Measurements from ENCODE around the gene DDX49. TPM values are rescaled to one million over a fixed set of nuclear protein-coding genes. Genes with fewer than 3 reads are reported as not detected.
"Not testable (repeated sequence)": the region's sequence is repeated elsewhere in the genome, so short reads cannot be mapped to it uniquely, and the experiment has no call there.

Gene DDX49
- total RNA-seq, 2 experiments from 2014 or later, result 61.0 to 61.6 TPM

- H3K4me1 Mint-ChIP-seq (ENCODE audit: low read depth), result no peaks in the 10 kb centered on the region
- H3K9me3 Mint-ChIP-seq, result no peaks in the 10 kb centered on the region
- DNase-seq, result no peak
- intact Hi-C loops (cut with micrococcal nuclease), result no loop called here
- TF ChIP-seq, protein P1, sequence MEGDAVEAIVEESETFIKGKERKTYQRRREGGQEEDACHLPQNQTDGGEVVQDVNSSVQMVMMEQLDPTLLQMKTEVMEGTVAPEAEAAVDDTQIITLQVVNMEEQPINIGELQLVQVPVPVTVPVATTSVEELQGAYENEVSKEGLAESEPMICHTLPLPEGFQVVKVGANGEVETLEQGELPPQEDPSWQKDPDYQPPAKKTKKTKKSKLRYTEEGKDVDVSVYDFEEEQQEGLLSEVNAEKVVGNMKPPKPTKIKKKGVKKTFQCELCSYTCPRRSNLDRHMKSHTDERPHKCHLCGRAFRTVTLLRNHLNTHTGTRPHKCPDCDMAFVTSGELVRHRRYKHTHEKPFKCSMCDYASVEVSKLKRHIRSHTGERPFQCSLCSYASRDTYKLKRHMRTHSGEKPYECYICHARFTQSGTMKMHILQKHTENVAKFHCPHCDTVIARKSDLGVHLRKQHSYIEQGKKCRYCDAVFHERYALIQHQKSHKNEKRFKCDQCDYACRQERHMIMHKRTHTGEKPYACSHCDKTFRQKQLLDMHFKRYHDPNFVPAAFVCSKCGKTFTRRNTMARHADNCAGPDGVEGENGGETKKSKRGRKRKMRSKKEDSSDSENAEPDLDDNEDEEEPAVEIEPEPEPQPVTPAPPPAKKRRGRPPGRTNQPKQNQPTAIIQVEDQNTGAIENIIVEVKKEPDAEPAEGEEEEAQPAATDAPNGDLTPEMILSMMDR (IDR thresholded peaks at IDR 0.05), result no peak
- no peak overlapping the region for H3K27ac Mint-ChIP-seq
- H3K27me3 Mint-ChIP-seq, result peaks cover 7% of the 10 kb centered on the region
- H3K36me3 Mint-ChIP-seq (ENCODE audit: low read depth), result no peaks in the 10 kb centered on the region
- ATAC-seq, result no peak
- H3K4me3 Mint-ChIP-seq, result no peak overlapping the region
- ChIA-PET POLR2A (no interaction called here), CTCF (no interaction called here)
These were observed 27.4 kb downstream of the DDX49 start for GRCh38 chr19:18946918-18947317.

DNA sequence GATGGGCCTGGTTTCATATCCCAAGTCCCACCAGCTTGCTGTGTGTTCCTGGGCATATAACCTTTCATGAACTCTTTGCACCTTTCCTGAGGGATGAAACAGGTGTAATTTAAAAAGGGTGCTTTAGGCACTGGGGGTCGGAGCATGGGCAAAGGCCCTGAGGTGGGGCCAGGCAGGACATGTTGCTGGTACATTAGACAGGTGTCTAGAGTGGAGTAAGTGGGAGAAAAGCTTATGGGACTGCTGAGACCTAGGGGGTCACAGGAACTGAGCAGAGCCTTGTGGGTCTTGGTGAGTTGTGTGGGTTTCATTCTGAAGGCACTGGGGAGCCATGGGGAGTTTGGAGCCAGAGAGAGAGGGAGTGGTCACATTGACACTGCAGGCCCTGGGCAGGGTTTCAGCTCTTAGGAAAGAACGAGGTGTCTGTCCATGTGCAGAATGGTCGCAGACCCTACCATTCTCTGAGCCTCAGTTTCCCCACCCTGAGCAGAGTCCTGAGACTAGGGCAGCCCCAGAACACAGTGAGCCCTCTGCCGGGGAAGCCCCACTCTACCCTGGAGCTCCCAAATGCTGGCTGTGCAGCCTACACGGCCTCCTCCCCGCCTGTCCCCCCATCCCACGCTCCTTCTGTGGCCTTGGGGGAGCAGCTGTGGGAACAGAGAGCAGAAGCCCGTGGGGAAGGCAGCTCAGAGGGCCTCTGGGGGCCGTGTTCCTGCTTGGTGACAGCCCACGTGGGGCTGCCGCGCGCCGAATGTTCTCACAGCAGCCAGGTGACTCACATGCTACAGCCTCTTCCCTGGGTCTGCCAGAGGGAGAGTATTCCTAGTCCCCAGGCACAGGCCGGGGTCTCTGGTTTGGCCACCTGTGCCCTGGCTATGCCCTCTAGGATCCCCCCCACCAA lies 28.8 kb downstream of the DDX49 start:
- ChIA-PET CTCF (no interaction called here), POLR2A (no interaction called here)
- intact Hi-C loops (cut with micrococcal nuclease), result no loop called here
- TF ChIP-seq, protein P1 (IDR thresholded peaks at IDR 0.05), result no peak
- no peak overlapping the region for H3K27ac Mint-ChIP-seq
- no peaks in the 10 kb centered on the region for H3K27me3 Mint-ChIP-seq
- no peak overlapping the region for H3K4me3 Mint-ChIP-seq
- ATAC-seq, result no peak
- H3K36me3 Mint-ChIP-seq (ENCODE audit: low read depth), result no peaks in the 10 kb centered on the region
- H3K9me3 Mint-ChIP-seq, result no peaks in the 10 kb centered on the region
- no peaks in the 10 kb centered on the region for H3K4me1 Mint-ChIP-seq (ENCODE audit: low read depth)
- no peak for DNase-seq

- Mint-ChIP-seq H3K27me3 (no peaks in the 10 kb centered on the region), H3K36me3 (ENCODE audit: low read depth) (no peaks in the 10 kb centered on the region), H3K9me3 (no peaks in the 10 kb centered on the region), H3K4me1 (ENCODE audit: low read depth) (no peaks in the 10 kb centered on the region), H3K4me3 (no peak overlapping the region), H3K27ac (no peak overlapping the region)
- TF ChIP-seq, protein P1 (IDR thresholded peaks at IDR 0.05), result no peak
- intact Hi-C loops (cut with micrococcal nuclease), result no loop called here
- ChIA-PET POLR2A (no interaction called here), CTCF (no interaction called here)
- DNase-seq (no peak), ATAC-seq (no peak)
These were observed 29.5 kb downstream of the DDX49 start for GRCh38 chr19:18948976-18949356.

- intact Hi-C loops (cut with micrococcal nuclease), result no loop called here
- no peaks in the 10 kb centered on the region for H3K27me3 Mint-ChIP-seq
- TF ChIP-seq, protein P1 (IDR thresholded peaks at IDR 0.05), result no peak
These were observed 30.3 kb downstream of the DDX49 start for GRCh38 chr19:18949858-18950257.

DNA sequence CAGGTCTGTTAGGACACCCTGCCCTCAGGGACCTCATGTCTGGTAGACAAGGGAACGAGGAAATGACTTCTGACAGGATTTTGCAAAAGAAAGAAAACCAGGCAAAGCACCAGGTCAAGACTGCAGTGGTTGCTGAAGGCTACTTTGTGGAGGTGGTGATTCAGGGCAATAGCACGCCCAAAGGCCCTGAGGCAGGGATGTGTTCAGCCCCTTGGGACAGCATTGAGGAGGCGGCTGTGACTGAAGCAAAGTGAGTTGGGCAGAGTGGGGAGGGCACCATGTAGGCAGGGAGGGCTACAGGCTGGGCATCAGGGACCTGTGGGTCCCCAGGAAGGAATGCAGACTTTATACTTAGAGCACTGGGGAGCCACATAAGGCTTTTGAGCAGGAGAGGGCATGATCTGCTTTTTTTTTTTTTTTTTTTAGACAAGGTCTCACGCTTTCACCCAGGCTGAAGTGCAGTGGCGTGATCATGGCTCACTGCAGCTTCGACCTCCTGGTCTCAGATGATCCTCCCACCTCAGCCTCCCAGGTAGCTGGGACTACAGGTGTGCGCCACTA lies 32.3 kb downstream of the DDX49 start:
- no peak overlapping the region for H3K4me3 Mint-ChIP-seq
- no peaks in the 10 kb centered on the region for H3K36me3 Mint-ChIP-seq (ENCODE audit: low read depth)
- no peaks in the 10 kb centered on the region for H3K27me3 Mint-ChIP-seq
- CTCF ChIA-PET, result no interaction called here
- POLR2A ChIA-PET, result no interaction called here
- intact Hi-C loops (cut with micrococcal nuclease), result no loop called here
- H3K4me1 Mint-ChIP-seq (ENCODE audit: low read depth), result no peaks in the 10 kb centered on the region
- H3K9me3 Mint-ChIP-seq, result peaks cover 3% of the 10 kb centered on the region
- ATAC-seq (no peak), DNase-seq (no peak)
- TF ChIP-seq, protein P1 (IDR thresholded peaks at IDR 0.05), result no peak
- no peak overlapping the region for H3K27ac Mint-ChIP-seq

More at GRCh38 chr19:18949858-18950257, 30.3 kb downstream of the DDX49 start:
- Mint-ChIP-seq H3K9me3 (peaks cover under 1% of the 10 kb centered on the region), H3K4me1 (ENCODE audit: low read depth) (no peaks in the 10 kb centered on the region), H3K36me3 (ENCODE audit: low read depth) (no peaks in the 10 kb centered on the region), H3K27ac (no peak overlapping the region), H3K4me3 (no peak overlapping the region)
- ChIA-PET POLR2A (no interaction called here), CTCF (no interaction called here)
- ATAC-seq, result no peak
- no peak for DNase-seq

- DNase-seq; H3K9me3 Mint-ChIP-seq; H3K27me3 Mint-ChIP-seq; POLR2A ChIA-PET; H3K27ac Mint-ChIP-seq; H3K36me3 Mint-ChIP-seq (ENCODE audit: low read depth); H3K4me3 Mint-ChIP-seq; ATAC-seq; intact Hi-C loops (cut with micrococcal nuclease); H3K4me1 Mint-ChIP-seq (ENCODE audit: low read depth); CTCF ChIA-PET: not testable (repeated sequence)
These were observed 33.0 kb downstream of the DDX49 start for GRCh38 chr19:18952364-18953003.
